Measurements from ENCODE around the gene GAA.

- TF ChIP-seq CTCF (IDR thresholded peaks at IDR 0.05; ENCODE audit: insufficient read depth, low read depth, low read length) (no peak), EZH2 (IDR thresholded peaks at IDR 0.05; ENCODE audit: insufficient read depth, low read length) (no peak)
These were observed 4.2 kb upstream of the GAA start for GRCh38 chr17:80097127-80097621.
